GM18511 (cell line): ENCODE data around the gene PAFAH1B2.
"Not testable (repeated sequence)": the region's sequence is repeated elsewhere in the genome, so short reads cannot be mapped to it uniquely, and the experiment has no call there.

ENCODE experiments used
- ATAC-seq: cut with Tn5 transposase; IDR thresholded peaks from one replicate; pipeline ENCODE4 v1.9.1; 2021; ENCODE audit warnings: mild to moderate bottlenecking, moderate library complexity; ENCODE audit not compliant: unreplicated experiment

PAFAH1B2 gene

DNA sequence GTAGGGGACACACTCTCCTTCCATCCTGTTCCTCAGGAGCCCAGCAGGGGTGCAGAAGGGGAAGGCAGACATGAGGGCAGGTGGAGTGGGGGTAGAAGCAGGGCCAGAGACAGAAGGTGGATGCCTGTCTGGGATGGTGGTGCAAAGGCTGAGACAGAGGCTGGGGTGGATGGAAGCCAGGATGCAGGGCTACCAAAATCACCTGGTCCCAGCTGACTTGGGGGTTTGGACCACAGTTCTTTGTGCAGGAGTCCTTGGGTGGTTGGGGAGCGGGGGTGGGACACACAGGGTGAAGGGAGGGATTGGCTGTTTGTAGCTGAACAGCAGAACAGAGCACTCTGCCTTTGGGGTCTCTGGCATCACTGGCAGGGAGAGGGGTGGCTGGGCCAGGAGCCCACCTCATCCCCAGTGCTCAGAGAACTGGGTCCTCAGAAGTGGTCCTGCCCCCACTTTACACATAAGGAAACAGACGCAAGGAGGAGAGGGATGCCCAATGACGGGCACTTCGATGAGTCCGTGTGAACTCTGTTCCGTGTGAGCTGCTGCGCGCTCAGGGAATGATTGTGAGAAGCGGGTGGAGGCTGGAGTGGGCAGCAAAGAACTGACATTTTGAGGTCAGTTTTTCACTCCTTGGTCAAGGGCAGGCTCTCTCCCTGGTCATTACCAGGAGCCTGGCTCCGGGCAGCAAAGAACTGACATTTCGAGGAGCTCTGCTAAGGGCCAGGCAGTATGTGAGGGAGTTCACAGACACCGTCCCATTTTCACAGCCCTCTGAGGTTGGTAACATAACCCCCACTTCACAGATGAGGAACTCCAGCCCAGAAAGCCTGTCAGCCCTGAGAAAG lies 56.9 kb downstream of the PAFAH1B2 start:
- no peak for ATAC-seq

DNA sequence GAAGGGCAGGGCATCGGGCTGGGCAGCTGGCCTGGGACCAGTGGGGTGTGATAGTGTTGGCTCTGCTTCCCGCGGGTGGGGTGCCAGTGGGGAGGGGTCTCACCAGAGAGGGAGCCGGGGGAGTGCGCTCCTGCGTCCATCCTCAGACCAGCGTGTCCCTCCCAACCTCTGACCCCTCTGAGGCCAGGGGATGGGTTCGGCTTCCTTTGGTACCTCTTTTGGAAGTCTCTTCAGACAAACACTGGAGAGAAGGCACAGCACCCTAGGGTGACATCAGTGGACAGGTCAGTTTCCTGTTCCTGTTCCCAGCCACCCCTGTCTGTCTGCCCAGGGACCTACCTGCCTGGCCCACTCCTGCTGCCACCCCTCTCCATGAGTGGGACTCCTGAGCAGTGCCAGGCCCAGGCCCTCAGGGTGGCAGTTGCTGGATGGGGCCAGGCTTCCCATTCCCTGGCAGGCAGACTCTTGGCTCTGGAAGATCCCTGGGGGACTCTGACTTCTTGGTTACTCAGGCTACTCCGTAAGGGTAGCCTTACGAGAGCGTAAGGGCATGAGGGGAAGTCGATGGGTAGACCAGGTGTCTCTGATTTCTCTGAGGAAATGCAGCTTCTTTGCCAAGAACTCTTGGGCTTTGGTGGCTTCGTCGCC lies 57.7 kb downstream of the PAFAH1B2 start:
- ATAC-seq = no peak

DNA sequence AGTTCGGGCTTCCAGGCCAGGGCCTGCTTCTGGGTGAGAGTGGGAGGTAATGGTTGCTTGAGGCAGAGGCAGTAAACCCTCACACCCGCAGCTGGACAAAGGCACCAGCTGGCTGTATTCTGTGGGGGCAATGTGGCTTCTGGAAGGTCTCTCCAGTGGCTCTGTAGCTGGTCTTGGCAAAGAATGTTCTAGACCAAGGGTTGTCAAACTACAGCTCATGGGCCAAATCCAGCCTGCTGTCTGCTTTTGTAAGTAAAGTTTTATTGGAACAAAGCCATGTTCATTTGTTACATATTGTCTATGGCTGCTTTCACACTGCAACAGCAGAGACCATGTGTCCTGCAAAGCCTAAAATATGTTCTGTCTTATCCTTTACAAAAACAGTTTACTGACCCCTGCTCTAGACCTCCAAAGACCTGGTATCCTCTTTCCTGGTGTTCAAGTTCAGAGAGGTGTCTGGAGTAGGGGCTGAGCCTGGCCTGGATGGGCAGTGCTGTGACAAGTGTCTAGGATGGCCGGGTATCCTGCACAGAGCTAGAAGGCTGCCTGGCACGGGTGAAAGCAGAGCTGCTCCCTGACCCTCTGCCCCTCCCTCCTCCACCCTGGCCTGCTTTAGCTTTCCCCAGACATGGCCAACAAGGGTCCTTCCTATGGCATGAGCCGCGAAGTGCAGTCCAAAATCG lies 58.4 kb downstream of the PAFAH1B2 start:
- no peak for ATAC-seq

DNA sequence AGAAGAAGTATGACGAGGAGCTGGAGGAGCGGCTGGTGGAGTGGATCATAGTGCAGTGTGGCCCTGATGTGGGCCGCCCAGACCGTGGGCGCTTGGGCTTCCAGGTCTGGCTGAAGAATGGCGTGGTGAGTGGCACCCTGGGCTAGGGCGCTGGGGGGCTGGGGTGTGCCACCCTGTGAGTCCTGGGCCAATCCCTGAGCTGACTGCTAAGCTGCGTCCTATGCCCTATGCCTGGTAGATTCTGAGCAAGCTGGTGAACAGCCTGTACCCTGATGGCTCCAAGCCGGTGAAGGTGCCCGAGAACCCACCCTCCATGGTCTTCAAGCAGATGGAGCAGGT lies 59.0 kb downstream of the PAFAH1B2 start:
- no peak for ATAC-seq

DNA sequence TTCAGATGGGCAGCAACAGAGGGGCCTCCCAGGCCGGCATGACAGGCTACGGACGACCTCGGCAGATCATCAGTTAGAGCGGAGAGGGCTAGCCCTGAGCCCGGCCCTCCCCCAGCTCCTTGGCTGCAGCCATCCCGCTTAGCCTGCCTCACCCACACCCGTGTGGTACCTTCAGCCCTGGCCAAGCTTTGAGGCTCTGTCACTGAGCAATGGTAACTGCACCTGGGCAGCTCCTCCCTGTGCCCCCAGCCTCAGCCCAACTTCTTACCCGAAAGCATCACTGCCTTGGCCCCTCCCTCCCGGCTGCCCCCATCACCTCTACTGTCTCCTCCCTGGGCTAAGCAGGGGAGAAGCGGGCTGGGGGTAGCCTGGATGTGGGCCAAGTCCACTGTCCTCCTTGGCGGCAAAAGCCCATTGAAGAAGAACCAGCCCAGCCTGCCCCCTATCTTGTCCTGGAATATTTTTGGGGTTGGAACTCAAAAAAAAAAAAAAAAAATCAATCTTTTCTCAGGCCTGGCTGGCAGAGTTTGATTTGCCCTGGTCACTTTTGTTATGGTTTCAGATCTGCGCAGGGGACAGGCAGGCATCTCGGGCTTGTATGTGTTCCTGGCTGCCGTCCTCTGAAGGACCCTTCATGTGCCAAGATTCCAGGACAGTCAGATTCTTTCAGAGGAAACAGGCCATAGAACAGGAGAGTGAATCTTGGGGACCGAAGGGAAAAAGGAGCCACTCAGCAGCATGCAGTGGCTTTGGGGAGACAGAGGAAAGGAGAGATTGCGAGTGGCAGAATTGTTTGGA lies 60.4 kb downstream of the PAFAH1B2 start:
- ATAC-seq = no peak

DNA sequence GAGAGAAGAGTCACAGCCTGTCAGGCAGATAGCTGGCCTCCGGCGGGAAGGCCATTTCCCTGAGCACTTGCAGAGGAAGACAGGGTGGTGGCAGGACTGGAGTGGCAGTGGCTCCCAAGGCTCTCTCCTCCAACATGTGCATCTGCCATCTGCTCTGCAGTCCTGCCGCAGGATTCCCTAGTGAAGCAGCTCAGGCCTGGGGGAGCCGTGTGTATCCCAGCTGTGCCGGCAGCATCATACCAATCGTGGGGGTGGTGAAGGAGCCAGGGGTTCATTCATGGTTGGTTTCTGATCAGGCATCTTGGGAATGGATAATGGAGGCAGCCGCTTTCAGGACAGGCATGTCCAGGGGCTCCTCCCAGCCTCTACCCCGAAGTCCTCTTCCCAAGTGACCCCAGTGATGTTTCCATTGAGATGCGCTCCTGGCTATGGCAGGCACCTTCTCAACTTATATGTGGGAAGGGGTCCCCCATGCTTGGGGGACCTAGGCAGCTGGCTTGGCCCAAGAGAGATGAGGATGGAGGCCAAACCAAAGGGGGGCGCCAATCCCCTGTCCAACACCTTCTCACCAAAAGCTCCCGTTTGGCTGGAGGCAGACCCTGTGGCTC lies 61.2 kb downstream of the PAFAH1B2 start:
- no peak for ATAC-seq

DNA sequence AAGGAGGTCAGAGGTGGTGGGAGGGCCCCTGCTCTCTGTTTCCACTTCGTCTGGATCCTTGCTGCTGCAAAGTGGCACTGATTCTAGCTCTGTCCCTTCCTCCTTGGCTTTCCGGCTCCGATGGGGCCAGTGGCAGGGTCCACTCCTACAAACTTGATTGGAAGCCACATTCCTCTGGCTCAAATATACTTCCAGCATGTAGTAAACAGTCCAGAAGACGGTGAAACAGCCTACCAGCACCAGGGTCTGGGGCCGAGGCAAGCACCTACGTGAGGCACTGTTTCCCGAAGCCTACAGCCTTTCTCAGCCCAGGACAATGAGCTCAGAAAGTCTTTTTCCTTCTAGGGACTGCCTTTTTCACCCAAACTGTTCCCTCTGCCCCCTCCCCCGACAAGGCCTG lies 62.0 kb downstream of the PAFAH1B2 start:
- not testable (repeated sequence) for ATAC-seq

DNA sequence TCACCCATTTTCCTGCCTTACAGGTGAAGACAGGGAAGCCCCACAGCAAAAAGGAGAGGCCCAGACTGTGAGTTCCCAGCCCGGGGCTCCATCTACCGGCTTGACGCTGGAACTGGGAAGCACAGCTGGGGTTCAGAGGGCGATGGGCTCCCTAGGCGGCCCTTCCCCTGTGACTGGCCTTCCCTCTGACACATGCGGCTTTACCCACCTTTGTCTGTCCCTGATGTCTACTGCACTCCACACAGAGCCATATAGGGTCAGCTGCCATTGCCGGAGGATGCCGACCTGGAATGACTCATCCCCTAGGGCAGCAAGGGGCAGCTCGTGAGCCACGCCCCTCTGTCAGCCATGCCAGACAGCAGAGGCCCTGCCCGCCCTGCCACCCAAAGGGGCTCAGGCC lies 62.8 kb downstream of the PAFAH1B2 start:
- ATAC-seq = not testable (repeated sequence)

DNA sequence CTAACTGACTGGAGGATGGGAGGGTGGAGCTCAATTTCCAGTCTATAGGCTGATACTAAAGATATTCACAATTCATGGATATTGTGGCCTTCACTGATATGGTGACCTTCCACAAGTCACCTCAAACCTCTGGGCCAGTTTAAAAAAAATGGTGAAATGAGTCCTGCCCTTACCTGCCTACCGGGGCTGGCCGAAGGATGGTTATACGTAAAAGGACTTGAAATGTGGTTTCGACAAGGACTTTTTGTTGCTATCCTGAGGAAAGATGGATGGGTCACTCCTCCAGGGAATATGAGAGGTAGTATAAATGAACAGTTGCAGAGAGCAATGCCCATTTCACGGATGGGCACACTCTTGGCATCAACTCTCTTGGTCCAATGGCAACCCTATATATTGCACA lies 63.4 kb downstream of the PAFAH1B2 start:
- ATAC-seq = not testable (repeated sequence)

DNA sequence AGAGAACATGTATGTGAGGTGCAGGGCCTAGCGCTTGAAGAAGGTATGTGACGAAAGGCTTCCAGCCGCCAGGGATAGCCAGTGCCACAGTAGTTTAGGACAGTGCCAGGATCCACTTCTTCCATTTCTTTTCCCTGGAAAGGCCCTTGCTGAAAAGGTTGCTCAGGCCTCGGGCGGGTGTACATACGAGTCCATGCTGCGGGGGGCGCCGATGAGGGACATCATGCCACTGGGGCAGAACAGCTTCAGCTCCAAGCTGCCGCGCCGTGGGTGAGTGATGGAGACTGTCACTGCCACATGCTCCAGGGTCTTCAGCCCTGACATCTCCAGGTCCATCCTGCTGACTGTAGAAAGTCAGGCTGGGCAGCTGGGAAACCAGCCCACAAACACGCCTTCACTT lies 64.6 kb downstream of the PAFAH1B2 start:
- not testable (repeated sequence) for ATAC-seq

DNA sequence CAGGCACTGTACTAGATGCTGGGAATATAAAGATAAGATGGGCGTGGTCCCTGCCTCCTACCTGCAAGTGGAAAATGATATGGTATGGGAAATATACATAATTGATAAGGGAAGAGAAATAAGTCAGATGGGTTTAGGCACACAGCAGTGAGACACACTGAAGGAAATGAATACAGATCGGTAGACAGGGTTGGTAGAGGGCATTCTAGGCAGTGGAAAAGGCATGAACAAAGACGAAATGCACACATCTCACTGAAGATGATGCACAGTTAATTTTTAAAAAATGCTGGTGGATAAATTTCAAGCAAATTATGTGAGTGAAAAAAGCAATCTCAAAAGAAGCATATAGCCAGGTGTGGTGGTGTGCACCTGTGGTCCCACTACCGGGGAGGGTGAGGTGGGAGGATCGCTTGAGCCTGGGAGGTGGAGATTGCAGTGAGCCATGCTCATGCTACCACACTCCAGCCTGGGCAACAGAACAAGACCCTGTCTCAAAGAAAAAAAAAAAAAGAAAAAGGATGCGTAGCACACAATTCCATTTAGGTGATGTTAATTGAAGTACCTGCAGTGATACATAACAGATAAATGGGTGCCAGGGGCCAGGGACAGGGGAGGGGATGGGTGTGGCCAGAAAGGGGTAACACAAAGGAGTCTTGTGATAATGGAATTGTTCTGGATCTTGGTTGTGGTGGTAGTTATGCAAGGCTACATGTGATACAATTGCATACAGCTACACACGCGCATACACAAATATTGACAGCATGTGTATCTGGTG lies 65.5 kb downstream of the PAFAH1B2 start:
- ATAC-seq = not testable (repeated sequence)

DNA sequence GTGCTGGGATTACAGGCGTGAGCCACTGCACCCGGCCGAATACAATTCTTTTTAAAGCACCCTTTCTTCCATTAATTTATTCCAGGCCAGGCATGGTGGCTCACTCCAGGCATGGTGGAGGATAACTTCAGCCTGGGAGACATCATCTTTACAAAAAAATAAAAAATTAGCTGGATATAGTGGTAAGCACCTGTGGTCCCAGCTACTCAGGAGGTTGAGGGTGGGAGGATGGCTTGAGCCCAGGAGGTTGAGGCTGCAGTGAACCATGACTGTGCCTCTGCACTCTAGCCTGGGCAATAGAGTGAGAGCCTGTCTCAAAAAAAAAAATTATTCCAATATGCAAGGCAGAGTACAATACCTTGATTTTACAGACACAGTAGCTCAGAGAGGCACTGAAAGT lies 66.5 kb downstream of the PAFAH1B2 start:
- ATAC-seq = no peak

DNA sequence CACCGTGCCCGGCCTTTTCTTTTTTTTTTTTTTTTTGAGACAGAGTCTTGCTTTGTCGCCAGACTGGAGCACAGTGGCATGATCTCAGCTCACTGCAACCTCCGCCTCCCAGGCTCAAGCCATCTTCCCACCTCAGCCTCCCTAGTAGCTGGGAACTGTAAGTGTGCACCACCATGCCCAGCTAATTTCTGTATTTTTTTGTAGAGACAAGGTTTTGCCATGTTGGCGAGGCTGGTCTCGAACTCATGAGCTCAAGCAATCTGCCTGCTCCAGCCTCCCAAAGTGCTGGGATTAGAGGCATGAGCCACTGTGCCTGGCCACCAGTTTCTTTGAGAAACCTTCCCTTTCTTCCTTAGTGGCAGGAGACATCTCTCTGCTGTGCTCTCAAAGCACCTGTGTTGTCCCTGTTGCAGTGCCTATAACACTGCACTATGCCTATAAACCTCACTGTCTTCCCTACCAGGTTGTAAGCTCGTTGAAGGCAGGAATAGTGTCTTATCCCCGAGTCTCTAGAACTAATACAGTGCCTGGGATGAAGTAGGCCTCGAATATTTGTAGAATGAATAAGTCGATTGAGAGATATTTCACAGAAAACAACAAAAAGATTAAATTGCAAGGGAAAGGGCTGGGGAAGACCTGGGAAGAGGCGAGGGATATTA lies 68.7 kb downstream of the PAFAH1B2 start:
- no peak for ATAC-seq

DNA sequence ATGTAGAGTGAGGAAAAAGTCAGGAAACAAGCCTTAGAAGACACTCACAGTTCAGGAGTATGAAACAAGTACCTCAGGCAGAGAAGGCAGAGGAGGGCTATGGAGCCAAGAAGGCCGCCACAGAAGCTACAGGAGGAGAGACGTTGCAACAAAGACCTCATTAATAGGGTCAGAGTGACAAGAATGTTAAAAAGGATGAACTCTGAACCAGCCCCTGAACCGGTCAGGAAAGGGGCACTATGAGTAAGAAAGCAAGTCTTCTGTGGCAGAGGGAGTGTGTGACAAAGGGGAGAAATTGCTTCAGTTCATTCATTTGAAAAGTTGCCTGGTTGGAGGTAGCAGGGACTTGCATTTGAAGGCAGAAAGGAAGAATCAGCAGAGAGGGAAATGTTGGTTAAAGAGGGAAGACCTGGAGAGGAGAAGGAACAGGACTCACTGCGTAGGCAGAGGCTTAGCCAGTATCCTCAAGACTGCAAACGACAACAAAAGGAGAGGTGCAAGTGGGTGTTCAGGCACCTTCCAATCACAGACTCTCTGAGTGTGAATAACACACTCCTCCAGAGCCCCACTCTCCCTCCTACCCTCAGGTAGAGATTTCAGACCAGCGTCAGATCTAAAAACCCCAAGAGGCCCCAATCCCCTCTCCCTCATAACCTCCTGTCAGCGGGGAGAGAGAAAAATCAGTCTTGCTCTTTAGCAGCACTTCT lies 70.5 kb downstream of the PAFAH1B2 start:
- ATAC-seq = no peak

DNA sequence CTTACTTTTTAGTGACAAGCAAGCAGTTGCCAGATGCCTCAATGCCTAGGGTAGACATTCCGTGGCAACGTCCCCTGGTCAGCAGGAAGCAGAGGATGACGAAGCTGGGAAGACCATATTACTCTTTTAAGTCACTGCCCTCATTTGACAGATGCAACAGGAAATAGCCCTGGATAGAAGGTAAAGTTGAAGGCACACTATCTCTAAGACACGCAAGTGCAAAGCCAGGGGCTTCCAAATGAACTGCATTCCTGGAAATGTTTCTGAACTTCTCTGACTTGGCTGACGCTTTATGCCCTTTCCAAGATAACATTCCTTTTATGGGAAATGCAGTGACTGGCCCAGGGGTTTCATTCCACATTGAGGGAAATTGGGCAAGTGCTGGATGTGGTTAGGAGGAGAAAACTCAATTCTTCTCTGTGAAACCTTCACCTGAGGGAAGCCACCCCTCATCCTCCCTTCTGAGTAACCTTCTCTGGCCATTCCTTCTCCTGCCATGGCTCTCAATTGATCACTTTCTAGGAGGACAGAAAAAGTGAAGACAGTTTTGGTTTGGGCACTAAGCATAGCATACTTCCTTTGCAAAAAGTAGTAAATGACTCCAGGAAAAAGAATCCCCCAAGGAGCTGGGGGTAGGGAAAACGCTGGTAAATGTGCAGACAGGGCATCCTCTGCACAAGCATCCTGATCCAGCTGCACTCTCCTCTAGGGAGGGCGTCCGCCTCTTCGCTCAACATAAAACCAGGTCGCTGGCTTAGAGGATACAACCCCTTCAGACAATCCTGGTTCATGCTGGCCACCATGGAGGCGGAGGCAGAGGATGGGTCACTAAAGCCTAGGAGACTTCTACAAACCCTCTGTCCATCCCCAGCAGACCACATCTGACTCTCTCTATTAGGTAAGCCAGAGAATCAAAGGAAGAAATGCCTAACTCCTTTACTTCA lies 73.3 kb downstream of the PAFAH1B2 start:
- no peak for ATAC-seq

DNA sequence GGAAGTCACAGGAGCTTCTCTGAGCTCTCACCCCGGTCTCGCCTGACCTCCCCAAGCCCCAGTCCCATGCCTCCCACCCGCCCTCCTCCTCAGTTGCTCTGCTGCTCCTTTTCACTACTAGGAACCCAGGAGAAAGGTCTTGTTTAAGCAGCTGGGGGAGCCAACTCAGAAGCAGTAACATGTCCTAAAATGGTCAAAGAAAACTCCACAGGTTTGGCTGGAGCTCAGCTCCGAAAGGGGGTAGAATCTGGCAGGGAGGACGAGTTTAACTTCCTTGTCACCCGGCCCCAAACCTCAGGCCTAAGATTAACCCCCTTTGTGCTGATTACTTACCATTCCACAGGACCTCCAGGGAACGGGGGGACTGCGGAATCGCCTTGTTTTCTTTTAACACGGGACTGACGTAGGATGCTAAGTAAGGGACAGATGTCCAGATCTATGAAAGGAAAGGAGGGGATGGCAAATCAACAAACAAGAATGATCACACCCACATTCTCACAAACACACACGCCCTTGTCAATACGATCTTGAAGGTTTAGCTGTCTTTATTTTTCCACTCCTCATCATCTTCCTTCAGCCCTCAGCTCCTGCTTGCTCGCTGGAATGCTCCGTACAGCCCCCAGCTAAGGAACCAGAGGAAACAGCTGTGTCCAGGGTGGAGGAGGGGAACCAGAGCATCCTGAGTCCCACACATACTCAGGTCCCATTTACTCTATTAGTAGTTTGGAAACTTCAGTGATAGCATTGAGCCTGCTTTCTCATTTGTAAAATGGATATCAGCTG lies 74.2 kb downstream of the PAFAH1B2 start:
- ATAC-seq = no peak

DNA sequence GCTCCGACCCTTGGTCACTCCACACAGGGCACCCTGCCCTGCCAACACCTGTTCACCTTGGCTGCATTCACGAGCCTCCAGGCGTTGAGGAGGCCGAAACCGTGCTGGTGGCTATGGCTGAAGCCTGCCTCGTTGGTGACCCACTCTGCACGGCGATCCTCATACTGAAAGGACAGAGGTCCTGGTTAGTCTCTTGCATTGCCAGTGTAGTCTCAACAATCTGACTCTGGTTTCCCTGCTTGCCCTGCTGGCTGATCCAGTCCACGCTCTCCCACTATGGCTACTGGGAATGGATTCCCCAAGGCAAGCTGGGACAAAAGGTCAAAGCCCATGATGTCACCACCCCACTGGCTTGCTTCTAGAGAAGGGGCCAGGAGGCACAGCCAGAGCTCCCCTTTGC lies 74.9 kb downstream of the PAFAH1B2 start:
- ATAC-seq = no peak
